Neural progenitor cell (in vitro differentiated cells): Measurements from ENCODE around the gene MAD1L1. TPM values are rescaled to one million over a fixed set of nuclear protein-coding genes. Genes with fewer than 3 reads are reported as not detected.
A peak's percentile ranks its signal among the peaks of the same experiment; 100 is the strongest.

Experiments
- DNase-seq: peaks from one replicate; pipeline ENCODE4 v3.0.0-alpha.2; 2016; ENCODE audit warnings: low spot score
- H2AFZ ChIP-seq: fragments of 200-600 bp; sonication (generic); replicated peaks from 2 replicates; pipeline ENCODE4 v1.6.1; 2016; ENCODE audit warnings: antibody characterized with exemption
- H3F3A ChIP-seq: fragments of 200-600 bp; sonication (generic); 2 replicates; pipeline ENCODE4 v1.6.1; 2016; ENCODE audit warnings: antibody characterized with exemption, low read depth
- H3K27ac ChIP-seq: fragments of 200-600 bp; sonication (generic); 2 replicates; pipeline ENCODE4 v1.5.1; 2016; ENCODE audit warnings: mild to moderate bottlenecking
- H3K27me3 ChIP-seq: fragments of 200-600 bp; sonication (generic); 2 replicates; pipeline ENCODE4 v1.6.1; 2016; ENCODE audit warnings: mild to moderate bottlenecking, moderate library complexity
- H3K36me3 ChIP-seq: fragments of 200-600 bp; sonication (generic); 2 replicates; pipeline ENCODE4 v1.5.1; 2016
- H3K4me1 ChIP-seq: fragments of 200-600 bp; sonication (generic); 2 replicates; pipeline ENCODE4 v1.6.1; 2016; ENCODE audit warnings: mixed run types
- H3K4me2 ChIP-seq: fragments of 200-600 bp; sonication (generic); 2 replicates; pipeline ENCODE4 v1.6.1; 2016
- H3K4me3 ChIP-seq: fragments of 200-600 bp; sonication (generic); 2 replicates; pipeline ENCODE4 v1.5.1; 2016
- H3K79me2 ChIP-seq: fragments of 200-600 bp; sonication (generic); 2 replicates; pipeline ENCODE4 v1.6.1; 2016; ENCODE audit warnings: low read depth
- H3K9ac ChIP-seq: fragments of 200-600 bp; sonication (generic); 2 replicates; pipeline ENCODE4 v1.6.1; 2016
- H3K9me3 ChIP-seq: fragments of 200-600 bp; sonication (generic); 2 replicates; pipeline ENCODE4 v1.5.1; 2016; ENCODE audit warnings: low read depth
- H4K20me1 ChIP-seq: fragments of 200-600 bp; sonication (generic); 2 replicates; pipeline ENCODE4 v1.6.1; 2016; ENCODE audit warnings: low read depth
- H3K27ac Mint-ChIP-seq: 3 replicates; pipeline ENCODE4 v1.8.0; 2021; ENCODE audit warnings: mixed read lengths
- H3K27me3 Mint-ChIP-seq: 2 replicates; pipeline ENCODE4 v1.8.0; 2022; ENCODE audit warnings: low read depth, mild to moderate bottlenecking, inconsistent platforms, moderate library complexity, mixed read lengths; ENCODE audit not compliant: insufficient read depth
- H3K36me3 Mint-ChIP-seq: 3 replicates; pipeline ENCODE4 v1.8.0; 2021; ENCODE audit warnings: mixed read lengths
- H3K4me1 Mint-ChIP-seq: 3 replicates; pipeline ENCODE4 v1.8.0; 2021; ENCODE audit warnings: mixed read lengths
- H3K4me3 Mint-ChIP-seq: 3 replicates; pipeline ENCODE4 v1.8.0; 2021; ENCODE audit warnings: mild to moderate bottlenecking, moderate library complexity, mixed read lengths
- H3K9me3 Mint-ChIP-seq: 3 replicates; pipeline ENCODE4 v1.8.0; 2020; ENCODE audit warnings: mixed read lengths
- EZH2 ChIP-seq: fragments of 200-600 bp; sonication (generic); IDR thresholded peaks from 2 replicates; pipeline ENCODE4 v1.6.1; 2017; ENCODE audit warnings: antibody characterized with exemption, mild to moderate bottlenecking, moderate library complexity
- EZH2phosphoT487 ChIP-seq: fragments of 200-600 bp; sonication (generic); IDR thresholded peaks from 2 replicates; pipeline ENCODE4 v1.6.1; 2017; ENCODE audit warnings: antibody characterized with exemption
- total RNA-seq: library from RNA; depleted of rRNA; stranded (reverse); fragments of >200 nt; gene quantifications from 2 replicates; pipeline ENCODE4 v1.2.3, GENCODE V29; 2015; ENCODE audit warnings: low replicate concordance
- TF ChIP-seq, protein P1 (sequence below): fragments of 200-600 bp; sonication (generic); IDR thresholded peaks from 2 replicates; pipeline ENCODE4 v1.5.1; 2017; ENCODE audit warnings: antibody characterized with exemption, mild to moderate bottlenecking

MAD1L1 gene
- total RNA-seq, 1 donor from 2014 or later: 23.7 TPM

DNA sequence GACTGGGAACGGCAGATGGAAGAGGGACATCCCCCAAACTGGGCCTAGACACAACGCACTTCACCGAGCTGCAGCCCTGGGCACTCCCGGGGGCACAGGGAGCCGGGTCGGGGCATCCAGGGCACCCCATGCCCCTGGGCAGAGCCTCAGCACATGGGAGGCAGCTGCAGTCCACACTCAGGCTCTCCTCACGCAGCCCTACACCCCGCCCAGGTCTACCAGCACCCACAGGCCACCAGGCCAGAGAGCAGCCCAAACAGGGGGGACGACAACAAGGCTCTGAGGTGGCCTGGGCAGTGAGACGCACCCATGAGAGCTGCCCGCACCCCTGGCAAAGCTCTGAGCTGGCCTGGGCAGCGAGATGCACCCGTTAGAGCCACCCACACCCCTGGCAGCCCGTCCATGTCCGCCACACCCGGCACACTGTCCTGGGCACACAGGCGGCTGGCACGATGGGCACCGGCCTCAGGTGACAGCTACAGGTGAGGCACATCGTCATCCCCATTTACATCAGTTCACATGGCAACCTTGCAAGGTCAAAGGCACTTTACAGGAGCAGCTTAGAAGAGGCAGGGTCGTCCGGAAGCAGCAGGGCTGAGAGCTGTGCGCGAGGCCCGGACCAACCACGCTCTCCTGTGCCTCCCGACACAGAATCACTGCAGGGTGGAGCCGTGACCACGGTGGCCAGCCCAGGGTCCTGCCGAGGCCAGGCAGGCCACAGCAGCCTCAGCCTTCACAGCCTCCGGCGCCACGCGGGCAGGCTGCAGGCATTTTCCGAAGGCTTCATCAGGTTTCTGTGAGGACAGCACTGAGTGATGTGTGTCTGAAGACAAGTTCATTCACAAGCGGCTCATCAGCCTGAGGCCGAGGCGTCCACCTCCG lies 228.6 kb downstream of the MAD1L1 start:
- Mint-ChIP-seq H3K27me3 (peaks cover 8% of the 10 kb centered on the region), H3K9me3 (no peaks in the 10 kb centered on the region), H3K27ac (peak overlapping the region; percentile 60), H3K4me1 (peaks cover 37% of the 10 kb centered on the region), H3K36me3 (no peaks in the 10 kb centered on the region), H3K4me3 (no peak overlapping the region)
- Histone ChIP-seq H3K4me2 (no peak overlapping the region), H3K4me1 (peaks cover 12% of the 10 kb centered on the region), H3F3A (no peaks in the 10 kb centered on the region), H3K27me3 (no peaks in the 10 kb centered on the region), H3K9me3 (no peaks in the 10 kb centered on the region), H3K27ac (no peak overlapping the region), H3K9ac (no peak overlapping the region), H3K79me2 (no peaks in the 10 kb centered on the region), H4K20me1 (no peaks in the 10 kb centered on the region), H2AFZ (no peak overlapping the region), H3K36me3 (no peaks in the 10 kb centered on the region), H3K4me3 (no peak overlapping the region)
- TF ChIP-seq, protein P1, sequence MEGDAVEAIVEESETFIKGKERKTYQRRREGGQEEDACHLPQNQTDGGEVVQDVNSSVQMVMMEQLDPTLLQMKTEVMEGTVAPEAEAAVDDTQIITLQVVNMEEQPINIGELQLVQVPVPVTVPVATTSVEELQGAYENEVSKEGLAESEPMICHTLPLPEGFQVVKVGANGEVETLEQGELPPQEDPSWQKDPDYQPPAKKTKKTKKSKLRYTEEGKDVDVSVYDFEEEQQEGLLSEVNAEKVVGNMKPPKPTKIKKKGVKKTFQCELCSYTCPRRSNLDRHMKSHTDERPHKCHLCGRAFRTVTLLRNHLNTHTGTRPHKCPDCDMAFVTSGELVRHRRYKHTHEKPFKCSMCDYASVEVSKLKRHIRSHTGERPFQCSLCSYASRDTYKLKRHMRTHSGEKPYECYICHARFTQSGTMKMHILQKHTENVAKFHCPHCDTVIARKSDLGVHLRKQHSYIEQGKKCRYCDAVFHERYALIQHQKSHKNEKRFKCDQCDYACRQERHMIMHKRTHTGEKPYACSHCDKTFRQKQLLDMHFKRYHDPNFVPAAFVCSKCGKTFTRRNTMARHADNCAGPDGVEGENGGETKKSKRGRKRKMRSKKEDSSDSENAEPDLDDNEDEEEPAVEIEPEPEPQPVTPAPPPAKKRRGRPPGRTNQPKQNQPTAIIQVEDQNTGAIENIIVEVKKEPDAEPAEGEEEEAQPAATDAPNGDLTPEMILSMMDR: no peak
- TF ChIP-seq EZH2 (no peak), EZH2phosphoT487 (no peak)
- no peak for DNase-seq

DNA sequence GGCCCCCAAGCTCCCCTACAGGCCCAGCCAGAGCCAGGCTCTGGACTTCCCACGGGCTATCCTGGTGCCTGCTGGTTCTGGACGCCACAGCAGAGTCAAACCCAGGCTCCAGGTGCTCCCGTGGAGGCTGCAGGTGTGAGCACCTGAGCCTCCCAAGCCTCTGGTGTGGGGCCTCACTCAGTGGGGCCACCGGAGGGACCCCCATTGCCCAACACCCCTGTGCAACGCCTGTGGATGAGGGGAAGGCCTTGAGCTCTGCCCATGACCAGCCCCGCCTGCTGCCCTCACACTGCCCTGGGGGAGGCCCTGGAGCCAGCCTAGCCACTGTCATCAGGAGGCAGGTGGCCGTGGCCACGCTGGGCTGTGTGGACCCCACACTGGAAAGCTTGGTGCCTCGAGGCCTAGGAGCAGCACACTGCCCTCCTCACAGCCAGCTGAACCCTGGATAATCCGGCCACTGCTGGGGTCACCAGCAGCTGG lies 229.3 kb downstream of the MAD1L1 start:
- H3K4me1 ChIP-seq: peaks cover 12% of the 10 kb centered on the region
- no peaks in the 10 kb centered on the region for H3K36me3 ChIP-seq
- no peaks in the 10 kb centered on the region for H3K36me3 Mint-ChIP-seq
- H4K20me1 ChIP-seq: no peaks in the 10 kb centered on the region
- peaks cover 41% of the 10 kb centered on the region for H3K4me1 Mint-ChIP-seq
- no peaks in the 10 kb centered on the region for H3K9me3 Mint-ChIP-seq
- H3K79me2 ChIP-seq: no peaks in the 10 kb centered on the region
- no peak overlapping the region for H3K9ac ChIP-seq
- no peaks in the 10 kb centered on the region for H3K27me3 ChIP-seq
- no peak overlapping the region for H3K4me2 ChIP-seq
- no peak for DNase-seq
- H3K4me3 ChIP-seq: no peak overlapping the region
- H2AFZ ChIP-seq: no peak overlapping the region
- no peaks in the 10 kb centered on the region for H3F3A ChIP-seq
- H3K27ac ChIP-seq: no peak overlapping the region
- no peak overlapping the region for H3K4me3 Mint-ChIP-seq
- no peaks in the 10 kb centered on the region for H3K9me3 ChIP-seq
- TF ChIP-seq, protein P1: no peak
- TF ChIP-seq EZH2phosphoT487 (no peak), EZH2 (no peak)
- H3K27ac Mint-ChIP-seq: no peak overlapping the region
- H3K27me3 Mint-ChIP-seq: peaks cover 8% of the 10 kb centered on the region

DNA sequence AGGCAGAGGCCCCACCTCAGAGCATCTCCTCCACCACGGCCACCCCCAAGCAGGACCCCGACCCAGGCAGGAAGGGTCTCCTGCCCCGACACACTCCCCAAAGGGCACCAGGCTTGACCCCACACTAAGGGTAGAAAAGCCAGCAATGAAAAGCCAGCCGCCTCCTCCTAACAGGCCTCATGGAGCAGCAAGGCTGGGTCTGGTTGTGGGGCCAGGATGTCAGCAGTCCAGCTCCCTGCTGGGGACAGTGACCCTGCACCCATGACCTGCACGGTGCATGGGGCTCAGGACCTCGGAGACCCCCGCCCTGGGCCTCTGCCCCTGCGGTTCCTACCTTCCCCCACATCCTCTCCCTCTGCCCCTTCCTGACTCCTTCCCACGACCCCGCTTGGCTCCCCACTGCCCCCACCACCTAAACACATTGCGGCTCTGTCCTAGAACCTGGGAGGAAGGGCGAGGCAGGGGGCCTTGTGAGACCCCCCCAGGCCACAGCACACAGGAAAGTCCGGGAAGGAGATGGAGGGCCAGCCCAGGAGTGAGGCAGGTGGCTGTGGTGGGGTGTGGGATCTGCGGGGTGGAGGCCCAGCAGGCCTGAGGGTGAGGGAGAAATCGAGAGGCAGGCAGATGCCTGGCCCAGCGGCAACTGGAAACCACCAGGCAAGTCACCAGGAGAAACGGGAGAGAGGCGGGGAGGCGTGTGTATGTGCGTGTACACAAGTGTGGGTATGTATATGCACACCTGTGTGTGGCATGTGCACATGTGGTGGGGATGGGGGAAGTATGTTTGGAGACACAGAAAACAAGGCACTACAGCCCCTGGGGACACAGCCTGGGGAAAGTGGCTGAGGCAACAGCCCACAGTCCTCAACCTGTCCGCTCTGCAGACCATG lies 229.9 kb downstream of the MAD1L1 start:
- no peak overlapping the region for H3K4me3 Mint-ChIP-seq
- no peaks in the 10 kb centered on the region for H4K20me1 ChIP-seq
- no peaks in the 10 kb centered on the region for H3F3A ChIP-seq
- no peaks in the 10 kb centered on the region for H3K9me3 Mint-ChIP-seq
- DNase-seq: no peak
- H3K9ac ChIP-seq: no peak overlapping the region
- H3K27me3 Mint-ChIP-seq: peaks cover 8% of the 10 kb centered on the region
- H3K4me1 Mint-ChIP-seq: peaks cover 40% of the 10 kb centered on the region
- no peak for TF ChIP-seq EZH2phosphoT487
- TF ChIP-seq, protein P1: no peak
- TF ChIP-seq EZH2: no peak
- no peak overlapping the region for H3K27ac ChIP-seq
- no peak overlapping the region for H3K4me2 ChIP-seq
- H2AFZ ChIP-seq: no peak overlapping the region
- H3K4me1 ChIP-seq: peaks cover 16% of the 10 kb centered on the region
- H3K27ac Mint-ChIP-seq: peak overlapping the region; percentile 92
- no peak overlapping the region for H3K4me3 ChIP-seq
- H3K9me3 ChIP-seq: no peaks in the 10 kb centered on the region
- no peaks in the 10 kb centered on the region for H3K36me3 ChIP-seq
- H3K36me3 Mint-ChIP-seq: no peaks in the 10 kb centered on the region
- H3K79me2 ChIP-seq: no peaks in the 10 kb centered on the region
- no peaks in the 10 kb centered on the region for H3K27me3 ChIP-seq
